GM21390 (cell line): ENCODE data around the gene ADRA1B.
"Not testable (repeated sequence)": the region's sequence is repeated elsewhere in the genome, so short reads cannot be mapped to it uniquely, and the experiment has no call there.

Source experiments
- ATAC-seq: cut with Tn5 transposase; IDR thresholded peaks from one replicate; pipeline ENCODE4 v1.9.1; 2021; ENCODE audit not compliant: unreplicated experiment

The ADRA1B gene

DNA sequence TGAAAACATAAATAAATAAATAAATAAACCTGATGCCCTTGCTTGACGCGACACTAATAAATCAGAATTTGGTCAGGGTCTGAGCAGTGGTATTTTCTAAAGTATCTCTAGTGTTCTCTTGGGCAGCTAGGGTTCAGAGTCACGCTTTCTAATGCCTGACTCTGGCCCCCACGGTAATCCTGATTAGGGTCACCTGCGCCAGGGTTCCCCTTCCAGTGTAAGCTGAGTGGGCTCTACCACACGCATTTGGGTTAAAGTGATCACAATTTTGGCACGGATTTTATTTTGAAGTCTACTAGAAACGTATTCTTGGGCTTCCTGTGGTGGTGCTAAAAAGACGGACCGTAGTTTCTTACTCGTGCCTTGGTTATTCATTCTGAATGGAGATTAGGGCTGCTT, 93.3 kb downstream of the ADRA1B start:
- no peak for ATAC-seq

- ATAC-seq: no peak
These were observed 95.2 kb downstream of the ADRA1B start for GRCh38 chr5:160011471-160011870.

DNA sequence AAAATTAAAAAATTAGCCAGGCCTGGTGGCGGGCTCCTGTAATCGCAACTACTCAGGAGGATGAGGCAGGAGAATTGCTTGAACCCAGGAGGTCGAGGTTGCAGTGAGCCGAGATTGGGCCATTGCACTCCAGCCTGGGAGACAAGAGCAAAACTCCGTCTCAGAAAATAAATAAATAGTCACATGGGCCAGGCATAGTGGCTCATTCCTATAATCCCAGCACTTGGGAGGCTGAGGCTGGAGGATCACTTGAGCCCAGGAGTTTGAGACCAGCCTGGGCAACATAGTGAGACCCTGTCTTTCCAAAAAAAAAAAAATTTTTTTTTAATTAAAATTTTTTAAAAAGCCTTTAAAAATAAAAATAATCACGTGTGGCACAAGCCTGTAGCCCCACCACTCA, 97.9 kb downstream of the ADRA1B start:
- not testable (repeated sequence) for ATAC-seq

DNA sequence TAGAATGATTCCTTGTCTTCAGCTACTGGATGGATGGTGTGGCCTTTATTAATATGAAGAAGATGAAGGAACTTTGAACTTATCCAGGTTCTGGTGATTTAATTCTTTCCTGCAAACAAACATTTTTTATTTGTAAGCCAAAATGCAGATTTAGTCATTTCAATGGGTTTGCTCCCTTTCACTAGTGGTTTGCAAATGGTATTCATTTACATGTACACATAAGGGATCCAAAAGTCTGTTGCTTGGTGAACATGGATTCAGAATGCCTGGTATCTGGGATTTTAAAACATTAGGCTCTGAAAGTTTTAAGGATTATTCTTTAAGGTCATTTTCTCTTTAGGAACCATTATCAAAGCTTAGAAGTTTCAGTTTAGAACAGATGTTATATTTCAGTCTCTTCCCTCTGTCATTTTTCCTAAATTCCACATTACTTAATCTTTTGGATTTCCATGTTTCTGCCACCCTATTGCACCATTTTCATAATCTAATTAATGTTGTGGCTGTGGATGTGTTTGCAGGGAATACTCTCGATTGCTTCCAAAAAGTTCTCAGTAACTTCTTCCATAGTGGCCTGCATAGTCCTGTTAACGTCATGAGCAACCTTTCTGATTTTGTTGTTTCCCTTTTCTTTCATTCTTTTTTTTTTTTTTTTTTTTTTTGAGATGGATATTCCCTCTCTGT, 102.8 kb downstream of the ADRA1B start:
- ATAC-seq: no peak

GRCh38 chr5:160020266-160020770, 104.0 kb downstream of the ADRA1B start:
- ATAC-seq: no peak

DNA sequence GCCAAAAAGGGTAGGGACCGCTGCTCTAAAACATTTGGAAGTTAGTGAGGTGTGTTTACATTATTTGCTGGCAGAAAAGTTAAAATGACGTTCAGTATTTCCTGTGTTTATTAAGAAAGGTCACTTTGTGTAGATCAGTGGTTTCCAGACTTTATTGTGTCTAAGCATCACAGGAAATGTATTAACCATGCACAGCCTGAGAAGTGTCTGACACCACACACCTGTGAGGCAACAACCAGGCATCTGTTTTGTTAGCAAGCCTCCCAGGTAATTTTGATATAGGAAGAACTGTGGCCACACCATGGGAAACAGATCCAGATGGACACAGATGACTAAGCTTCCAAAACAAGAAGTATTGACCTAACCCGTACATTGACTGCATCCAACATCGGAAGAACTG, 104.7 kb downstream of the ADRA1B start:
- ATAC-seq: no peak

DNA sequence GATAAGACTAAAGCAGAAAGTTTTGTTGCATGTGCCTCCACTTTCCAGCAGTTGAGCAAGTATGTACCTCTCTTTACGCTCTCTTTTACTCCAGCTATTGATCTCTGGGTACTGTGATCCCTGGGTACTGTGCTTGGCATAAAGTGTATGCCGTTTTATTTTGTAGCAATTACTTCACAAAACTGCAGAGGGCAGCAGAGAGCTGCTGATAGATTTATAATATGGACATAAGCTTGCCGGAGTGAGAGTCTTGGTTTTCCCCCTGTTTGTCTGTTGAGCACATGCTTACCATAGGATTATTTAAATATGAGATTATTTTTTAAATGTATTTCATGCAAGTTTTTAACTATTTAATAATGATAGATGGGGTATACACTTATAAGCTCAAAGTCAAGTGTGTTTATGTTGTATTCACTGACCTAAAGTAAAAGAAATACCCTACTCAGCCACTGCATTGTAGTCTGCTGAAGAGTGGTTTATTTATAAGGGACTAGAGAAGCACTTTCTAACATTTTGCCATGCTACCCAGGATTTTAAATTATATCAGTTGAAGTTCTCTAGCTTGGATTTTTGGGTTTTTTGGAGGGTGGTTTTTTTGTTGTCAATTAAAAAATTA, 105.7 kb downstream of the ADRA1B start:
- peak; percentile 92 for ATAC-seq
